ENCODE measurements around the gene CYB5R3.
"Not testable (repeated sequence)": the region's sequence is repeated elsewhere in the genome, so short reads cannot be mapped to it uniquely, and the experiment has no call there.

CYB5R3 gene

DNA sequence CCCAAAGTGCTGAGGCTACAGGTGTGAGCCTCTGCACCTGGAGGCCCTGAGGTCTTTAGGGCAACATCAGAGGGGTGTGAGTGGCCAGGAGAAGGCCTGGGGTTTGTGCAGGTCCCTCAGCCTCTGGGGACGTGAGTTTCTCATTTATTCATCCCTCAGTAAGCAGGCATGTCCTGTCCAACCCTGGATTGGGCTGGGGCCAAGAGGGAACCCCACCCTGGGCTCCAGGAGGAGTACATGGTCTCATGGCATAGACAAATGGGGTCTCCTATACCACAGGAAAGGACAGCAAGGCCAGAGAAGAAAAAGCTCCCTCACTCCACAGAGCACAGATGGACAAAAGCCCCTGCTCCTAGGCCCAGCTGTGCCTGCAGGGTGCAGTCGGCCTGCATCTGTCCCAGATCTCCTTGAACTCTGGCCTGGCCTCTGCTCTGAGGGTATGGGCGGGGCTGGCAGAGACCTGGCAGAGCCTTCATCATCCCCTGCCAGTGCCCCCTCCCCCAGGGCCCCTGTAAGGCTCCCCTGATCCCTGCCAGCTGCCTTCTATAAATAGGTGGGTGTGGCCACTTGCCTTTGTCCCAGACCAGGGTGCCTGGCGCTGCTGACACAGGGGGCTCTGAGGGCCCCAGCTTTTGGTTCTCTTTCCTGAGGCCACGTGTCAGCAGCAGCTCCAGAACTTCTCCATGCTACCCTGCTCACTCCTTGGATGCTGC lies 36.9 kb upstream of the CYB5R3 start:
- no peak for FAIRE-seq
- DNase-seq (ENCODE audit: insufficient read length, low spot score): no peak

DNA sequence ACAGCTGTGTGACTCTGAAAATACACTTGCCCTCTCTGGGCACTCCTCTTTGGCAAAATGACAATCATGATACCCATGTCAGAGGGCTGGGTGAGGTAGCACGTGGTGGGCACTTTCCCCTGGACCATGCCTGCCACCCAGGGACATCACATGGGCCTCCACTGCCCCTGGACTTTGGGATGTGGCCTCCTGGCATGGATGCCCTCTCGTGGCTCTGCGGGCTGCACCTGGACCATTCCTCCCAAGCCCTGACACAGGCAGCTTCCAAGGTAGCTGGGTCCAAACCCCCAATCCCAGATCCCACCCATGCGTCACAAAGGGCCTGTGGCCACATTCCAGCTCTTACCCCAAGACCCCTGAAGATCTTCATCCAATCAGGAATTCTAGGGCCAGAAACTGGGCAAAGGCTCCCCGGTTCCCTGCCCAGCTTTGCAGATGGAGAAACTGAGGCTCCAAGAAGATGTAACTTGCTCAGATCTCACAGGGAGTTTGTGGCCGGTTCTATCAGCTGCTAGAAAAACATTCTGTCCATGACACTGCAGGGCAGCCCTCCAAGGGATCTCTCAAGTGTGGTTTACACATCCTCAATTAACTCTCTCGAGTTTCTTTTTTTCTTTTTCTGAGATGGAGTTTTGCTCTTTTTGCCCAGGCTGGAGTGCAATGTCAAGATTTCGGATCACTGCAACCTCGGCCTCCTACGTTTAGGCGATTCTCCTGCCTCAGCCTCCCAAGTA lies 35.4 kb upstream of the CYB5R3 start:
- DNase-seq (ENCODE audit: insufficient read length, low spot score) (no peak), FAIRE-seq (no peak)
- TF ChIP-seq POLR2A (IDR thresholded peaks at IDR 0.05; ENCODE audit: low read depth, low read length): no peak

More for the DNA sequence above, 36.9 kb upstream of the CYB5R3 start:
- no peak for TF ChIP-seq POLR2A (IDR thresholded peaks at IDR 0.05; ENCODE audit: low read depth, low read length)

DNA sequence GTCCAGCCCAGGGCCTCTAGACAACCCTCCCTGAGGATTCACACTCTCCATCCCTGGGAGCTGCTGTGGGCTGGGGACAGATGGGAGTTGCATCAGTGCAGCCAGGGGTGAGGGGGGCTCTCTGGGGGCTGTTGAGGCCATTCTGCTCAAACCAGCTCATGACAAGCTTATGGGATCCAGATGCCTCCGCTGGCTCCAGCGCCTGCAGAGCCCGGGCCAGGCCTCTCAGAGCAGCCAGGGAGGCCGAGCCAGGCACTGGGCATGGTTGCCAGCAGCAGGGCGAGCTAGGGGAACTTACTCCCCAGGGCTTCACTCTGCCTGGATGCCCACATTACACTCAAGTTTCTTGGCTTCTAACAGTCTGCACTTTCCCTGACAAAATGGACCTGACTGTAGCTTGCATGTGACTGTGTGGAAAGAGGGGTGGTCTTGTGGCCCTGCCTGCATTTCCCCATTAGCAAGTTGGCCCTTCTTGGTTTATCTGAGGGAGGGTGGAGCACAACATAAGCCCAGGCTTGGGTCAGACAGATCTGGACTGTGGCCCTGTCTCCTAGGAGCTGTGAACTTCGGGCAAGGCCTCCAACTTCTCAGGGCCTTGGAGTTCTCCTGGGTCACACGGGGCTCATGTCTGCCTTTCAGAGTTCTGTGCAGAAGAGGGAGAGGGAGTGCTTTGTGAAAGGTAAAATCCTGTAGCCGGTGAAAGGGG lies 34.5 kb upstream of the CYB5R3 start:
- DNase-seq (ENCODE audit: insufficient read length, low spot score) (no peak), FAIRE-seq (no peak)
- no peak for TF ChIP-seq POLR2A (IDR thresholded peaks at IDR 0.05; ENCODE audit: low read depth, low read length)

- FAIRE-seq: no peak
- no peak for TF ChIP-seq POLR2A (IDR thresholded peaks at IDR 0.05; ENCODE audit: low read depth, low read length)
Measured at GRCh38 chr22:42682113-42682851, 33.1 kb upstream of the CYB5R3 start.

GRCh38 chr22:42680648-42681047 lies 31.5 kb upstream of the CYB5R3 start:
- FAIRE-seq (peak; percentile 81), DNase-seq (ENCODE audit: insufficient read length, low spot score) (peak; percentile 79)
- no peak for TF ChIP-seq POLR2A (IDR thresholded peaks at IDR 0.05; ENCODE audit: low read depth, low read length)

More at GRCh38 chr22:42682113-42682851, 33.1 kb upstream of the CYB5R3 start:
- DNase-seq (ENCODE audit: insufficient read length, low spot score): no peak

DNA sequence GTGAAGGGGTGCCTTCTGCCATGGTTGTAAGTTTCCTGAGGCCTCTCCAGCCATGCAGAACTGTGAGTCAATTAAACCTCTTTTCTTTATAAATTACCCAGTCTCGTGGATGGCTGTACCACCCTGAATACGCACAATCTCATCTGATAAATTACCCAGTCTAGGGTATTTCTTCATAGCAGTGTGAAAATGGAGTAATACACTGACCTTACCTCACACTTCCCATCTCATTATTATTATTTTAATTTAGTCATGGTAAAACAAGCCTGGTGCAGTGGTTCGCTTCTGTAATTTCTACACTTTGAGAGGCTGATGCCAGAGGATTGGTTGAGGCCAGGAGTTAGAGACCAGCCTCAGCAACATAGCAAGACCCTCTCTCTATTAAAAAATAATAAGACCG lies 30.5 kb upstream of the CYB5R3 start:
- DNase-seq (ENCODE audit: insufficient read length, low spot score) (no peak), FAIRE-seq (no peak)
- no peak for TF ChIP-seq POLR2A (IDR thresholded peaks at IDR 0.05; ENCODE audit: low read depth, low read length)

DNA sequence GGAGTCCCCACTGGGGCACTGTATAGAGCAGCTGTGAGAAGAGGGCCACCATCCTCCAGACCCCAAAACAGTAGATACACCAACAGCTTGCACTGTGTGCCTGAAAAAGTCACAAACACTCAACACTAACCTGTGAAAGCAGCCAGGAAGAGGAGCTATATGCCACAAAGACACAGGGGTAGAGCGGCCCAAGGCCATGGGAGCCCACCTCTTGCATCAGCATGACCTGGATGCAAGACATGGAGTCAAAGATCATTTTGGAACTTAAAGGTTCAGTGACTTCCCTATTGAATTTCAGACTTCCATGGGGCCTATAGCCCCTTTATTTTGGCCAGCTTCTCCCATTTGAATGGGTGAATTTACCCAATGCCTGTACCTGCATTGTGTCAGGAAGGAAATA lies 29.7 kb upstream of the CYB5R3 start:
- no peak for FAIRE-seq
- no peak for DNase-seq (ENCODE audit: insufficient read length, low spot score)
- no peak for TF ChIP-seq POLR2A (IDR thresholded peaks at IDR 0.05; ENCODE audit: low read depth, low read length)

- not testable (repeated sequence) for FAIRE-seq
Measured at GRCh38 chr22:42677936-42678335, 28.7 kb upstream of the CYB5R3 start.

GRCh38 chr22:42676059-42676607 lies 26.9 kb upstream of the CYB5R3 start:
- DNase-seq (ENCODE audit: insufficient read length, low spot score): no peak
- no peak for FAIRE-seq
- no peak for TF ChIP-seq POLR2A (IDR thresholded peaks at IDR 0.05; ENCODE audit: low read depth, low read length)

More at GRCh38 chr22:42677936-42678335, 28.7 kb upstream of the CYB5R3 start:
- not testable (repeated sequence) for DNase-seq (ENCODE audit: insufficient read length, low spot score)

GRCh38 chr22:42673898-42674401 lies 24.8 kb upstream of the CYB5R3 start:
- FAIRE-seq (no peak), DNase-seq (ENCODE audit: insufficient read length, low spot score) (no peak)
- no peak for TF ChIP-seq POLR2A (IDR thresholded peaks at IDR 0.05; ENCODE audit: low read depth, low read length)

GRCh38 chr22:42673071-42673470 lies 23.9 kb upstream of the CYB5R3 start:
- not testable (repeated sequence) for DNase-seq (ENCODE audit: insufficient read length, low spot score); FAIRE-seq

DNA sequence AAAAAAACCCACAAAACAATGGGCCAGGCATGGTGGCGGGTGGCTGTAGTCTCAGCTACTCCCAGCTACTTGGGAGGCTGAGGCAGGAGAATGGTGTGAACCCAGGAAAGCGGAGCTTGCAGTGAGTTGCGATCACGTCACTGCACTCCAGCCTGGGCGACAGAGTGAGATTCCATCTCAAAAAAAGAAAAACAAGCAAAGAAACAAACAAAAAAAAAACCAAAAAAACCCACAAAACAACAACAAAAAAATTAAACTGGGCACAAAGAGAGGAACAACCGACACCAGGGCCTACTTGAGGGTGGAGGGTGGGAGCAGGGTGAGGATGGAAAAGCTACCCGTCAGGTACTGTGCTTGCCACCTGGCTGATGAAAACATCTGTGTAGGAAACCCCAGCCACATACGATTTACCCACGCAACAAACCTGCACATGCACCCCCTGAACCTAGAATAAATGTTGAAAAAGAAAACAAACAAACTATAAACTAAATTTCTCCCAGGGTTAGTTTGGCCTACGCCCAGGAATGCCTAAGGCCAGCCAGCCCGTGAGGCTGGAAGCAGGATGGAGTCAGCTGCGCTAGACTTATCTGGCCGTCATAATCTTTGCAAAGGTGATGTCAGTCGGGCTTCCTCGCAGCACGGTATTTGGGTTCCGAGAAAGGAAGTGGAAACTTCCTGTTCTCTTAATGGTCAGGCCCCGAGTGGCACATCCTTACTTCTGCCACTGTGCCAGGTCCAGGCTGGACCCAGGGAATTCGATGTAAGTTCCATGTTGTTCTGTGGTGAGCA lies 21.9 kb upstream of the CYB5R3 start:
- FAIRE-seq (no peak), DNase-seq (ENCODE audit: insufficient read length, low spot score) (no peak)
- TF ChIP-seq POLR2A (IDR thresholded peaks at IDR 0.05; ENCODE audit: low read depth, low read length): no peak

DNA sequence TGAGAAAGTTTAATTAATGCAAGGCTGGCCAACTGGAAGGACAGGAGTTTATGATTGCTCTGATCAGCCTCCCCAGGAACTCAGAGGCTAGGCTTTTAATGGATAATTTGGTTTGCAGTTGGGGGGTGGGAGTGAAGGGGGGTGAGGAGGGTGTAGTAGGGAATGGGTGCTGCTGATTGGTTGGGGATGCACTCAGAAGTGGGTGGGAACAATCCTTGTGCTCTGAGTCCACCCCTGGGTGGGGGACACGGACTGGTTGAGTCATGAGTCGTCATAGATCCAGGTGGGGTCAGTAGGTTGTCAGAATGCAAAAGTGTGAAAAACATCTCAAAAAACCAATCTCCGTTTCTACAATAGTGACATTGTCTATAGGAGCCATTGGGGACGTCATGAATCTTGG lies 20.9 kb upstream of the CYB5R3 start:
- FAIRE-seq: no peak
- TF ChIP-seq POLR2A (IDR thresholded peaks at IDR 0.05; ENCODE audit: low read depth, low read length): no peak

GRCh38 chr22:42666393-42666792 lies 17.2 kb upstream of the CYB5R3 start:
- not testable (repeated sequence) for FAIRE-seq; DNase-seq (ENCODE audit: insufficient read length, low spot score)

More for the DNA sequence above, 20.9 kb upstream of the CYB5R3 start:
- no peak for DNase-seq (ENCODE audit: insufficient read length, low spot score)
